Measurements from ENCODE around the gene PDE4D.

Gene PDE4D

DNA sequence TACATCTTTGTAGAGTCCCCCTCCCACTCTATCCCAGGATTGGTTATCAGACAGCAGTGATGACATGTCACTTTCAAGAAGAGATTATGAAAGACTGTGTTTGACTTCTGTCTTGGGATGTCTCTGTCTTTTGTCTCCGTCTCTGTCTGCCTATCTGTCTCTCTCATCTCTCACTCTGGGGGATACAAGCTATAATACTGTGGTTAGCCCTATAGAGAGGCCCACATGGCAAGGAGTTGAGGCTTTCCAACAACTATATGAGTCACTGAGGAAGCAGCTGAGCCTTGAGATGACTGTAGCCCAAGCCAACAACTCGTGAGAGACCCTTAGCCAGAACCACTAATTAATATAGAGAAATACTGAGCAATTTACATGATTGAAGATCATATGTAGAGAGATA lies 284.8 kb downstream of the PDE4D start:
- DNase-seq (ENCODE audit: low spot score), result no peak
- TF ChIP-seq, protein P1, sequence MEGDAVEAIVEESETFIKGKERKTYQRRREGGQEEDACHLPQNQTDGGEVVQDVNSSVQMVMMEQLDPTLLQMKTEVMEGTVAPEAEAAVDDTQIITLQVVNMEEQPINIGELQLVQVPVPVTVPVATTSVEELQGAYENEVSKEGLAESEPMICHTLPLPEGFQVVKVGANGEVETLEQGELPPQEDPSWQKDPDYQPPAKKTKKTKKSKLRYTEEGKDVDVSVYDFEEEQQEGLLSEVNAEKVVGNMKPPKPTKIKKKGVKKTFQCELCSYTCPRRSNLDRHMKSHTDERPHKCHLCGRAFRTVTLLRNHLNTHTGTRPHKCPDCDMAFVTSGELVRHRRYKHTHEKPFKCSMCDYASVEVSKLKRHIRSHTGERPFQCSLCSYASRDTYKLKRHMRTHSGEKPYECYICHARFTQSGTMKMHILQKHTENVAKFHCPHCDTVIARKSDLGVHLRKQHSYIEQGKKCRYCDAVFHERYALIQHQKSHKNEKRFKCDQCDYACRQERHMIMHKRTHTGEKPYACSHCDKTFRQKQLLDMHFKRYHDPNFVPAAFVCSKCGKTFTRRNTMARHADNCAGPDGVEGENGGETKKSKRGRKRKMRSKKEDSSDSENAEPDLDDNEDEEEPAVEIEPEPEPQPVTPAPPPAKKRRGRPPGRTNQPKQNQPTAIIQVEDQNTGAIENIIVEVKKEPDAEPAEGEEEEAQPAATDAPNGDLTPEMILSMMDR (IDR thresholded peaks at IDR 0.05; ENCODE audit: extremely low read depth, missing control alignments), result no peak

- TF ChIP-seq, protein P1 (IDR thresholded peaks at IDR 0.05; ENCODE audit: extremely low read depth, missing control alignments), result no peak
- DNase-seq (ENCODE audit: low spot score), result no peak
Measured at GRCh38 chr5:59607138-59607765, 286.3 kb downstream of the PDE4D start.

DNA sequence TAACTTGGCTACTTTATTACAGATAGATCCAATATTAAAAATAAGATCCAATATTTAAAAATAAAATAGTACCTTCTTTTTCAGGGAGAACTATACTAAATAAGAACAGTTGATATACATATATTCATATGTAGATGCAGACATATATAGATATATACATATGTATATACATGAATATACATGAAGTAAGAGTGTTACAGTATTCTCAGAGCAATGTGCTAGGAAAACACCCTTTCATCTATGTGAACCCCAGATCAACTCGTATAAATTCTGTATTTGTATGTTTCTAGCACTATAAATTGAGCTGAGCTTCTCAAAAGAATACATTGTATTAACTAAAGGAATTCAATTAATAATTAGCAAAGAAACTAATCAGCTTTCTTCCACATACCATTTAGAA lies 287.6 kb downstream of the PDE4D start:
- TF ChIP-seq, protein P1 (IDR thresholded peaks at IDR 0.05; ENCODE audit: extremely low read depth, missing control alignments), result no peak
- no peak for DNase-seq (ENCODE audit: low spot score)

- TF ChIP-seq, protein P1 (IDR thresholded peaks at IDR 0.05; ENCODE audit: extremely low read depth, missing control alignments), result no peak
- no peak for DNase-seq (ENCODE audit: low spot score)
Measured at GRCh38 chr5:59604111-59604510, 289.4 kb downstream of the PDE4D start.

DNA sequence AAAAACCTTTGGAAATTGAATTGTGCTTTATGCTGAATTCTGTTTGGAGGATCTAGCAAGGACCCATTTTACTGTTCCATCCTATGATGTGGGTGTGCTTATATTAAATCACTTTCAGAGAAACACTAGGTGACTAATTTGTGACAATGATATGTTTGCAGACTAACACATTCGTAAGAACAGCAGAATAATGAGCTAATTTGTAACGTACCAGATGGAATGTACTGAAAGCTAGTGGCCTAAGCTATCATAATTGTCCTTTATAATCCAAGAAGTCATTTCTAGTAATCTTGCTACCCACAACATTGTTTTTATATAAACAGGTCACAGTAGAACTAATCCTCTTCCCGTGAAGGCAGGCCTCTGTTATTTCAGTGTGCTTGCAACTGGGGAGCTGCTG lies 292.5 kb downstream of the PDE4D start:
- TF ChIP-seq, protein P1 (IDR thresholded peaks at IDR 0.05; ENCODE audit: extremely low read depth, missing control alignments), result no peak
- DNase-seq (ENCODE audit: low spot score), result no peak

- no peak for DNase-seq (ENCODE audit: low spot score)
- TF ChIP-seq, protein P1 (IDR thresholded peaks at IDR 0.05; ENCODE audit: extremely low read depth, missing control alignments), result no peak
Measured at GRCh38 chr5:59600153-59600552, 293.4 kb downstream of the PDE4D start.

DNA sequence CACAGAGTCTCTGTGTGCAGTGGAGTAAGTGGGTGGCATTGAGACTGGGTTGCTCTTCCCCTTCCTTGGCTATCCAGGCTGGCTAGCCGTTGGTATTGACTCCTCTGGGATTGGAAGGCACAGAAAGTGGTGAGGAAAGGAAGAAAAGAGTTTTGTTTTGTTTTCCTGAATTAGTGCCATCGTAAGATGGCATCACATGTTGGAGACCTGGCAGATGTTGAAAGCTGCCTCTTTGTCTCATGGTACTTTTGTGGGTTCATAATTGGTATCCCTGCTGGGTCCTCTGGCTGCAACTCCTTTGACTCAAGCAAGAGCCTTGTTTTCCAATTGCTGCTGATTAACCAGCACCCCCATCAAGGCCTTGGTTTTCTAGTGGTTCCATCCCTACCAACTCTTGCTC lies 293.8 kb downstream of the PDE4D start:
- no peak for DNase-seq (ENCODE audit: low spot score)
- TF ChIP-seq, protein P1 (IDR thresholded peaks at IDR 0.05; ENCODE audit: extremely low read depth, missing control alignments), result no peak

Data from GM20000 (cell line).